GM21390 (cell line): ENCODE data around the gene FAM168A.

Experiments
- ATAC-seq: cut with Tn5 transposase; IDR thresholded peaks from one replicate; pipeline ENCODE4 v1.9.1; 2021; ENCODE audit not compliant: unreplicated experiment

Gene FAM168A

DNA sequence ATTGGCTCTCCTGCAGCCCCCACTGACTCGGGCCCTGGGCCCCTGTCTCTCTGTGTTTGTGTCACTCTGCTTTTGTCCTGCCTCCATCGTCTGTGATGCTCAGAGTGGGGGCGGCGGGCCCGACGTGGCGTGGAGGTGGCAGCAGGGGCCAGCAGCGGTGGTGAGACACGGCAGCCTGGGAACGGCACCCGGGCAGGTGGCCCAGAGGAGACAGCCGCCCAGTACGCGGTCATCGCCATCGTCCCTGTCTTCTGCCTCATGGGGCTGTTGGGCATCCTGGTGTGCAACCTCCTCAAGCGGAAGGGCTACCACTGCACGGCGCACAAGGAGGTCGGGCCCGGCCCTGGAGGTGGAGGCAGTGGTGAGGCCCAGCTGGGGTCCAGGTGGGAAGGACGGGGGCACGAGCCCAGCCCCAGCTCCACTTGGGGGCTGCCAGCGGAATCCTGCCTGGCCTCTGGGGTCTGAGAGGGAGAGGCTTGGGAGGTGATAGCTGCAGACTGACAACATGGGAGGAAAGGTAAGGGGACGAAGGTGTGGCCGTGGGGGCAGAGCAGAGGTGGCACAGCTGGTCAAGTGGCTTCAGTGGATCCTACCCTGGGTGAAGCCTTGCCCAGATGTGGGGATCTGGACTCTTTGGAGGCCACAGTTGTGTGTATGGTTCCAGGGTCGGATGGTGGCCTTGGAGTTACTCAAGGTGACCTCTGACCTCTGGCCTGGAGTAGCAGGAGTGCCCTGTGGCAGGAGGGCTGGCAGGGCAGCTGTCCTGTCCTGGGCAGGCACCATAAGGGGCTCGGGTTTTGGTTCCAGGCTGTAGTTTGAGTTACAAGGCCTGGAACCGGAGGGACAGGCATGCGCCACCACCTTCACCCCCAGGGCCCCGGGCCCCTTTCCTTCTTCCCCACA lies 205.6 kb downstream of the FAM168A start:
- ATAC-seq: no peak

- ATAC-seq: no peak
Observed at GRCh38 chr11:73391665-73392064, 206.2 kb downstream of the FAM168A start.

GRCh38 chr11:73390601-73391565 lies 207.0 kb downstream of the FAM168A start:
- no peak for ATAC-seq

GRCh38 chr11:73389916-73390315 lies 208.0 kb downstream of the FAM168A start:
- no peak for ATAC-seq

GRCh38 chr11:73389134-73389525 lies 208.8 kb downstream of the FAM168A start:
- no peak for ATAC-seq

DNA sequence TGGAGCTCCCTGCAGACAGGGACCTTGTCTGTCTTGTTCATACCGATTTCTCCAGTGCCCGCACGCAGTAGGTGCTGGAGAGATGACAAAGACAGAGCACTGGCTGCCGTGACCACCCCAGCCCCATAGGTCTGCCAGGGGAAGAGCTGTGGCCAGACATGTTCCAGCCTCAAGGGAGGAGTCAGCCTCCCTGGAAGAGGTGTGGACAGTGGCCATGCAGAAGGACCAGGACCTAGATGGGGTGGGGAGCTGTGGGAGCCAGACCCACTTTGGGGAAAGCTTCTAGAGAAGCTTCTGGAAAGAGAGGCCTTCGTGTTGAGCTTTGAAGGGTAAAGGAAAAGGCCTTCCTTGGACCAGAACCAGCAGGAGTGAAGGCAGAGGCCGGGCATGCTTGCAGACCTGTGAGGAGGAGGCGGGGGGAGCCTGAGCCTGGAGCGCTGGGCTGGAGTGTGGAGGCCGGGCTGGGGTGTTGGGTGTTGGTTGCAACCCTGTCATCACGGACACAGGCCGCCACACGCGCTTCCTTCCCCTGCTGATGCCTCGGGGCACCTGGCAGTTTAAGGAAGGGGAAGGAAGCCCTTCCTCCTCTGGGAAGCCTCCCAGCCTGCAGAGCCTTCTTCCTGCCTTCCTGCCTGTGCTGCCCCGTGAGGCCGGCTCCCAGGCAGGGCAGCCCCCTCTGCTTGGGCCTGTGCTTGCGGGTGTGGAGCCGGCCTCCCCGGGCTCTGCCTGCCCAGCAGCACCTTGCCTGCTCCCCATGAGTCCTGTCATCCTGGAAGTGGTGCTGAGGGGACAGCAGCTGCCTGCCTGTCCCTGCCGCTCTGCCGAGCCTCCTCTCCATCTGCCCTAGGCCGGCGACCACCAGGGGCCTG lies 209.4 kb downstream of the FAM168A start:
- no peak for ATAC-seq

- no peak for ATAC-seq
Observed at GRCh38 chr11:73387594-73388264, 210.2 kb downstream of the FAM168A start.

DNA sequence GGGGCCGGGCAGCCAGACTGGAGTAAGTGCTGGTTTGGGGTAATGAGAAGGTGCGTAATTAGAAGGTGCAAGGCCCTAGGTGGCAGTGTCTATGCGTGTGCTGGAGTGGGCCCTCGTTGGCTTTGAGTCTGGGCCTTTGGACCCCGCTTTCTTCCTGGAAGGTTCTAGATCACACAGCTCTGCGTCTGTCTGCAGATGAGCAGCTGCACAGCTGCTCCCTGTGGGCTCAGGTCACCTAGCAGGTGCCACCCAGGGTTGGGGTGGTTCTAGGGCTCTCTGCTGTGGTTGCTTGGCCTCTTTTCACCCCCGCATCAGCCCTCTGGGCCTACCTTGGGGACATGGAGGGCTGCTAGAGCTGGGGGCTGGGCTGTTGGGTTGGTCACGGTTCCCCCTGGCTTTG lies 211.4 kb downstream of the FAM168A start:
- no peak for ATAC-seq

DNA sequence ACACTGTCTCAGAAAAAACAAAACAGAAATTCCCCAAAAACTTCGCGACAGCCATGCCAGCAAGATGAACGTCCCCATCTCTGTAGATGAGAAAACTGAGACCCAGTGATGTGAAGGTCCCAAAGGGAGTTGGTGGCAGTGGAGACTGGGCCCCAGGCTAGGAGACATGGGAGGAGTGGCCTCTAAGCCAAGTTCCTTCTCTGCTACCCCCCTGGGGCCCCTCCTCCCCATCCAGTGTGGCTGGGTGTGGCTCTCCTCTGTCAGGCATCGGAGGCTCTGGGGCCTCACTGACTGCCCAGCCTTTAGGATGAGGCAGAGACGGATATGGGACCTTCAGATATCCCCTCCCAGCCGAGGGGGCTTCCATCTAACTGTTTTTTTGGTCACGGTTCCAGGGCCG lies 211.9 kb downstream of the FAM168A start:
- no peak for ATAC-seq

DNA sequence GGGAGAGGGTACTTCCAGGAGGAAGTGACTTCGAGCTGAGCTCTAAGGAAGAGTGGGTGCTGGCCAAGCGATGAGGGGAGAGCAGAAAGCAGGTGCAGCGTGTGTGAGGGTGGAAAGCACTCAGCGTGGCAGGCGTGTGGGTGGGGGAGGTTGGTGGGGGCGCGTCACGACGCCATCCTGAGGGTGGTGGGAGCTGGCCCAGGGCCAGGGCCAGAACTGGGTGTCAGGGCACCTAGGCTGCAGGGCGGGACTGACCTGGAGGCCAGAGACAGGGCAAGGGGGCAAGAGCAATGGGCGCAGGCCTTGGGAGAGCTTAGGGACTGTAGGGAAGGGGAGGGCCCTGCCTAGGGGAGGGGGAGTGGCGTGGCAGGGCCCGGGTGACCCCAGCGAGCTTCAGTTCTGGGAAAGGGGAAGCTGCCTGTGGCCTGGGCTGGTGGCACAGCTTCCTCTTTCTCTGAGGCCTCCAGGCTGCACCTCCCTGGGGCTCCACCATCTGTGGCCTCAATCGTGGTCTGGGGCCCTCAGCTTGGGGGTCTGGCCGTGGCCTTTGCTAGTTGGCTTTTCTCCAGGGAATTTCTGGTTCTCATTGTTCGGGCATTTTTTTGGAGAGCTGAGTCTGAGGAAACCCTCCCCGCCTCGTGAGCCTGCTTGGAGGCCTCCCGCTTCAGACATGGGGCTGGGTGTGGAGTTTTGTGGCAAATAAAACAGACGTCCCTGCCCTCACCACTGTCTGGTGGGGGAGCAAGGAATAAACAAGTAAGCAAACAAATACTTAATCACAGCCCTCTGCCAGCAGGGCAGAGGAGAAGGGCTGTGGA lies 212.8 kb downstream of the FAM168A start:
- peak; percentile 37 for ATAC-seq

DNA sequence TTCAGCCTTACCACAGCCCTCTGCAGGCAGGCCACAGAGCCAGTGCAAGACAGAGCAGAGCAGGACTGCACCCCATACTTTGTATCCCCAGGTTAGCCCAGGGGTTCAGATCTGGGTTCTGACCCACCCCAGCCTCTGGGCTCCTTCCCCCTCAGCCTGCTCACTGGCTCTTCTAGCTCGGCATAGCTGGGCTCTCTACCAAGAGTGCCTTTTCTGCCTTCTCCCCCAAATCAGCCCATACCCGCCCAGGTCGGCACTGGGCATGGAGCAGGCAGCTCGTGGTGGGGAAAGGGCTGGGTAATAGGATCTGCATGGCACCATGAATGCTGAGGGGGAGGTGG lies 213.4 kb downstream of the FAM168A start:
- no peak for ATAC-seq

DNA sequence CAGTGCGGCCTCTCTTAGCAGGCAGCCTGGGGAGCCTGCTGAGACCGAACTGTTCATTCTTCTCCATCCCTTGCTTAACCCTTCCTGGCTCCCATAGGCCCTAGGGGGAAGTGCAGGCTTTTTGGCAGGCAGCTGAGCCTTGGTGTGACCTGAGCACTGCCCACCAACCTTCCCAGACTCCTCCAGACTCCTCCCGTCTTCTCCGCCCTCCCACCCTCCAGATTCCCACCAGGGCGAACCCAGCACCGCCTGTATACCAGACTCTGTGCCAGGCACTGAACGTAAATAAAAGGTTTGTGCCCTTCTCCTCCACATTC lies 213.8 kb downstream of the FAM168A start:
- no peak for ATAC-seq

GRCh38 chr11:73383249-73384124 lies 214.4 kb downstream of the FAM168A start:
- no peak for ATAC-seq

- ATAC-seq: no peak
Observed at GRCh38 chr11:73382747-73383146, 215.2 kb downstream of the FAM168A start.

DNA sequence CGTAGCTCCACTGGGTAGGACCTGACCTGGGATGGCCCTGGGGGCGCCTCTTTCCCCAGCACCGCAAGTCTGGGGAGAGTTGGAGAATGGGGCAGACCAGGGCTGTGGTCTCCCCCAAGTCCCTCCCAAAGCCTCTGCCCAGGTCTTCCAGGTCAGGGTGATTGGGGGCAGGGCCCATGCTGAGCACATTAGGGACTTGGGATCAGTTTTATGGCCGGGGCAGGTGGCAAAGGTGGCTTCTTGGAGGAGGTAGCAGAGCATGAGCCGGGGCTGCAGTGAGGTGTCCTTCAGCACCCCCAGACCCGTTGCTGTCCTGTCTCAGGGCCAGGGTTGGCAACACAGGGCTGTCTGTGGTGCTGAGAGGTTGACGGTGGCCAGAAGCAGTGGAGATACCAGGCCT lies 215.7 kb downstream of the FAM168A start:
- no peak for ATAC-seq

GRCh38 chr11:73381589-73381988 lies 216.3 kb downstream of the FAM168A start:
- ATAC-seq: no peak

DNA sequence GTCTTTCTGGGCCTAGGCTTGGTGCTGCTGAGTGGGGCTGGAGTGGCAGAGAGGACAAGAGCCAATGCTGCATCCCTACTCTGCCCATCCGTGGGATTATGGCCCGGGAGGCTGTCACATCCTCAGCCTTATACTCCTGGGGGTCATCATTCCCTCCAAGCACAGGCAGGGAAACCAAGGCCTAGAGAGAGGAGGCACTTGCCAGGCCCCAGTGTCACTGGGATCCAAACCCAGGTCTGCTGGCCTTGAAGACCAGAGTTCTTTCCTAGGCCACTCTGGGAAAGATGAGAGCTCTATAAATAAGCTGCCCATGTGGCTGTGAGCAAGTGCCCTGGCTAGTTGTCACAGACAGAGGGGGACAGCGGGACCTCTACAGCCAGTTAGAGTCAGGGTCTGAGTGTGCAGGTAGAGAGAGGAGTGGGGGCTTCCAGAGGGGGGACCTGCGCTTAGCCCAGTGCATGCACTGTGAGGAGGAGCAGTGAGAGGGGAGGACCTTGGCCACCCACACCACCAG lies 217.0 kb downstream of the FAM168A start:
- no peak for ATAC-seq

DNA sequence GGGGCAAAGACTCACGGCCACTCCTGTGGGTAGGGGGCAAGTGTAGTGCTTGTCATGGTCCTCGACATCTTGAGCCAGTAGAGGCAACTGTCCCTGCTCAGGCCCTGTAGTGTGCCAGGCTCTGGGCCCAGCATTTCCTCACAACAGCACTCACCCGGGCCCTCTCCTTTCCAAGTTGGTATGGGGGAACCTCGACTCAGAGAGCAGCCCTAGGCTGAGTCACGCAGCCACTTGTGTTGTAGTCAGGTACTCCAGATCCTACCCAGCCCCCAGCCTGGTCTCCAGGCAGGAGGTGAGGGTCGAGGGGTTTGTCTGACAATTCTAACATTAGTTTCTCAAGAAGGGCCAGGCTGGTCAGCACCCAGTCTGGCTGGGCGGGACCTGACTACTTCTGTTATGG lies 217.6 kb downstream of the FAM168A start:
- ATAC-seq: no peak
